Kidney (tissue), 14 donors: ENCODE results near the gene ACSF3. TPM values are rescaled to one million over a fixed set of nuclear protein-coding genes. Genes with fewer than 3 reads are reported as not detected.
"Not testable (repeated sequence)": the region's sequence is repeated elsewhere in the genome, so short reads cannot be mapped to it uniquely, and the experiment has no call there.

Experiments used
- DNase-seq, 5 donors: peaks; one replicate each; pipeline ENCODE4 v3.0.0-alpha.2; 2013 to 2020
- FAIRE-seq: peaks from 2 replicates; lab custom pipeline; 2012; peaks lifted over from hg19 to GRCh38; lab: Jason Lieb, UNC
- H3K27ac ChIP-seq, 2 donors: one replicate each; pipeline ENCODE4 v1.7.0; 2013; ENCODE audit warnings: low read depth in 2 of 2, low read length in 2 of 2, inconsistent platforms in 1 of 2
- H3K27me3 ChIP-seq: one replicate; pipeline ENCODE4 v1.7.1; 2013; ENCODE audit warnings: low read length, inconsistent platforms; ENCODE audit not compliant: control insufficient read depth, insufficient read depth
- H3K36me3 ChIP-seq, 3 donors: one replicate each; pipeline versions ENCODE4 v1.7.0 to v1.7.1; 2013; ENCODE audit warnings: low read length in 3 of 3, control low read depth in 1 of 3, inconsistent platforms in 1 of 3; ENCODE audit not compliant: insufficient read depth in 3 of 3, control insufficient read depth in 2 of 3
- H3K4me1 ChIP-seq, 3 donors: one replicate each; pipeline versions ENCODE4 v1.7.0 to v1.7.1; 2013; ENCODE audit warnings: low read length in 3 of 3, inconsistent platforms in 1 of 3, low read depth in 1 of 3; ENCODE audit not compliant: control insufficient read depth in 2 of 3, insufficient read depth in 2 of 3
- H3K4me3 ChIP-seq, 3 donors: one replicate each; pipeline versions ENCODE4 v1.7.0 to v1.8.1; 2013; ENCODE audit warnings: low read length in 3 of 3, control low read depth in 1 of 3, inconsistent platforms in 1 of 3
- H3K9ac ChIP-seq, 3 donors: one replicate each; pipeline versions ENCODE4 v1.7.0 to v1.7.1; 2013; ENCODE audit warnings: low read length in 3 of 3, control low read depth in 1 of 3, inconsistent platforms in 1 of 3
- H3K9me3 ChIP-seq, 3 donors: one replicate each; pipeline versions ENCODE4 v1.7.0 to v1.7.1; 2013; ENCODE audit warnings: low read length in 3 of 3, control low read depth in 1 of 3, inconsistent platforms in 1 of 3; ENCODE audit not compliant: control insufficient read depth in 2 of 3, insufficient read depth in 1 of 3
- intact Hi-C: fragments of 100-400 bp; cut with DNase I; formaldehyde crosslinking; loops from one replicate; pipeline ENCODE4 v1.11.1; 2022
- polyA plus RNA-seq: library from polyadenylated mRNA; stranded (reverse); fragments of 350-450 nt; fragmentation: Illumina TruSeq; extraction: RNeasy Lipid Tissue Mini Kit (QIAGEN cat#74804); gene quantifications from one replicate; pipeline ENCODE4 v1.2.3, GENCODE V29; 2014; ENCODE audit warnings: low read depth, low replicate concordance; ENCODE audit not compliant: insufficient read depth
- total RNA-seq: library from RNA; stranded (reverse); fragmentation: NEBNext Ultra II Directional; extraction: Animal tissue kit (Norgen Biotek cat#: 25700); gene quantifications from one replicate; pipeline ENCODE4 v1.2.1, GENCODE V29; 2021
- TF ChIP-seq, protein P1 (sequence below): IDR thresholded peaks from 3 replicates; pipeline ENCODE4 v1.5.1; 2012; ENCODE audit warnings: mild to moderate bottlenecking, moderate library complexity, borderline replicate concordance; ENCODE audit not compliant: insufficient read depth; ENCODE audit errors: extremely low read depth
- donor health status: control.
- donor health status: control.
- donor health status: control.
- donor health status: control.
- donor health status: control.
- donor health status: DM: yes; HTN: yes; CAD: no.
- donor health status: Normal renal cell carcinoma (clear cell type).

The ACSF3 gene
- total and polyA plus RNA-seq, 2 donors from 2014 or later = 33.2 to 39.0 TPM

DNA sequence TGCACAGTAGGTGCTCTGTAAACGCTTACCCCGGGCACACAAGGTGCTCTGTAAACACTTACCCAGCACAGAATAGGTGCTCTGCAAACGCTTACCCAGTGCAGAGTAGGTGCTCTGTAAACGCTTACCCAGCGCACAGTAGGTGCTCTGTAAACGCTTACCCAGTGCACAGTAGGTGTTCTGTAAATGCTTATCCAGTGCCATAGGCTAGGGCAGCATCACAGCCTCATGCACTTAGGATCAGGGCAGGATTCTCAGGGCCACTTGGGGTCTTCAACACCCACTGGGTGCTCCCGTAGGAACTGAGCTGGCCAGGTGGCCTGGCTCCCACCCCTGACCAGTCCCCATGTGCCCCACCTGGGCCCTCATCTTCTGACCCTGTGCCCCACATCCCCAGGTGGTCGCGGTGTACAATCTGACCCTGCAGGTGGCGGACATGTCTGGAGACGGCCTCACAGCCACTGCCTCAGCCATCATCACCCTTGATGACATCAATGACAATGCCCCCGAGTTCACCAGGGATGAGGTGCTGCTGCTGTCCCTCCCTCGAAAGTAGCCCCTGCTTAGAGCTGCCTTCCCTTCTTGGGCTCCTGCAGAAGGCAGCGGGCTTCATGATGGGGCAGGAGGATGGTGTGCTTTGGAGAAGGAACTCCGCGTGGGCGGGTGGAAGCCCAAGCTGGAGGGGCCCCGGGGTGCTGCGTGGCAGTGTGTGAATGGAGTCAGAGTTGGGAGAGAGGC lies 93.5 kb downstream of the ACSF3 start:
- TF ChIP-seq, protein P1, sequence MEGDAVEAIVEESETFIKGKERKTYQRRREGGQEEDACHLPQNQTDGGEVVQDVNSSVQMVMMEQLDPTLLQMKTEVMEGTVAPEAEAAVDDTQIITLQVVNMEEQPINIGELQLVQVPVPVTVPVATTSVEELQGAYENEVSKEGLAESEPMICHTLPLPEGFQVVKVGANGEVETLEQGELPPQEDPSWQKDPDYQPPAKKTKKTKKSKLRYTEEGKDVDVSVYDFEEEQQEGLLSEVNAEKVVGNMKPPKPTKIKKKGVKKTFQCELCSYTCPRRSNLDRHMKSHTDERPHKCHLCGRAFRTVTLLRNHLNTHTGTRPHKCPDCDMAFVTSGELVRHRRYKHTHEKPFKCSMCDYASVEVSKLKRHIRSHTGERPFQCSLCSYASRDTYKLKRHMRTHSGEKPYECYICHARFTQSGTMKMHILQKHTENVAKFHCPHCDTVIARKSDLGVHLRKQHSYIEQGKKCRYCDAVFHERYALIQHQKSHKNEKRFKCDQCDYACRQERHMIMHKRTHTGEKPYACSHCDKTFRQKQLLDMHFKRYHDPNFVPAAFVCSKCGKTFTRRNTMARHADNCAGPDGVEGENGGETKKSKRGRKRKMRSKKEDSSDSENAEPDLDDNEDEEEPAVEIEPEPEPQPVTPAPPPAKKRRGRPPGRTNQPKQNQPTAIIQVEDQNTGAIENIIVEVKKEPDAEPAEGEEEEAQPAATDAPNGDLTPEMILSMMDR = no peak
- DNase-seq = peak in 2 of 5 donors; percentile 55 to 72
- FAIRE-seq = no peak

DNA sequence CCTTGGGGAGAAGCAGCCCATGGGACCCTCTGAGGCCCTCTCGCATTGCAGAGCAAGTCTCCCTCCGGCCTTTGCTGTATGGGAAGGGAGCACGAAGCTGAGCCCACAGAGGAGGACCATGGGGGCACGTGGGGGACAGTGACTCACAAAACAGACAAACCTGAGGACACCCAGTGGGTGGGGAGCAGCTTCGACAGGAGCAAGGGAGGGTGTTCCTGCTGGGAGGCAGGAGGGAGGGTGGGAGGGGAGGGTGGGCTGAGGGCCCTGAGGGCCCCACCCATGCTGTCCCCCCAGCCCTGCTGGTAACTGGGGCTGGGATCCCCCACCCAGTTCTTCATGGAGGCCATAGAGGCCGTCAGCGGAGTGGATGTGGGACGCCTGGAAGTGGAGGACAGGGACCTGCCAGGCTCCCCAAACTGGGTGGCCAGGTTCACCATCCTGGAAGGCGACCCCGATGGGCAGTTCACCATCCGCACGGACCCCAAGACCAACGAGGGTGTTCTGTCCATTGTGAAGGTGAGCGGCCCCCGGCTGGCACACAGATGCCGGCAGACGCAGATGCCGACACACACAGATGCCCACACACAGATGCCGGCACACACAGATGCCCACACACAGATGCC lies 94.2 kb downstream of the ACSF3 start:
- Histone ChIP-seq H3K4me3 (no peak overlapping the region), H3K27ac (no peak overlapping the region), H3K27me3 (no peaks in the 10 kb centered on the region), H3K9me3 (no peaks in the 10 kb centered on the region), H3K9ac (no peak overlapping the region), H3K4me1 (peaks cover 0 to 8% (median 0%) of the 10 kb centered on the region in 3 donors), H3K36me3 (no peaks in the 10 kb centered on the region)
- DNase-seq (peak in 2 of 5 donors; percentile 60 to 67), FAIRE-seq (no peak)
- intact Hi-C loops = no loop called here
- TF ChIP-seq, protein P1 = no peak

More for the DNA sequence above, 93.5 kb downstream of the ACSF3 start:
- Histone ChIP-seq H3K4me3 (no peak overlapping the region), H3K9me3 (no peaks in the 10 kb centered on the region), H3K36me3 (no peaks in the 10 kb centered on the region), H3K27me3 (no peaks in the 10 kb centered on the region), H3K27ac (no peak overlapping the region), H3K9ac (no peak overlapping the region), H3K4me1 (peaks cover 0 to 8% (median 0%) of the 10 kb centered on the region in 3 donors)
- intact Hi-C loops = no loop called here

DNA sequence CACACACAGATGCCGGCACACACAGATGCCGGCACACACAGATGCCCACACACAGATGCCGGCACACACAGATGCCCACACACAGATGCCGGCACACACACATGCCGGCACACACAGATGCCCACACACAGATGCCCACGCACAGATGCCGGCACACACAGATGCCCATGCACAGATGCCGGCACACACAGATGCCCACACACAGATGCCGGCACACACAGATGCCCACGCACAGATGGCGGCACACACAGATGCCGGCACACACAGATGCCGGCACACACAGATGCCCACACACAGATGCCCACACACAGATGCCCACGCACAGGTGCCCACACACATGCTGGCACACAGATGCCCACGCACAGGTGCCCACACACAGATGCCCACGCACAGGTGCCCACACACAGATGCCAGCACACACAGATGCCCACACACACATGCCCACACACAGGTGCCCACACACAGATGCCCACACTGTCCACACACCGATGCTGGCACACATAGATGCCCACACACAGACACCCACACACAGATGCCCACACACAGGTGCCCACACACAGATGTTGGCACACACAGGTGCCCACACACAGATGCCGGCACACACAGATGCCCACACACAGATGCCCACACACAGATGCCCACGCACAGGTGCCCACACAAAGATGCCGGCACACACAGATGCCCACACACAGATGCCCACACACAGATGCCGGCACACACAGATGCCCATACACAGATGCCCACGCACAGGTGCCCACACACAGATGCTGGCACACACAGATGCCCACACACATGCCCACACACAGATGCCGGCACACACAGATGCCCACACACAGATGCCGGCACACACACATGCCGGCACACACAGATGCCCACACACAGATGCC lies 95.1 kb downstream of the ACSF3 start:
- DNase-seq = peak in 1 of 5 donors; percentile 33
- H3K4me3 ChIP-seq, H3K4me1 ChIP-seq, H3K9ac ChIP-seq, H3K36me3 ChIP-seq, H3K27ac ChIP-seq, H3K27me3 ChIP-seq, intact Hi-C loops, H3K9me3 ChIP-seq, FAIRE-seq: not testable (repeated sequence)
